IMR-90 (cell line): ENCODE data around the gene THADA. TPM values are rescaled to one million over a fixed set of nuclear protein-coding genes. Genes with fewer than 3 reads are reported as not detected.

Experiments used
- ATAC-seq: fragments of 200-7000 bp; cut with Tn5 transposase; 2 replicates; pipeline ENCODE4 v1.9.1; 2020; ENCODE audit warnings: low read depth, mild to moderate bottlenecking, moderate library complexity
- BruUV-seq: library from RNA; stranded (reverse); fragments of 400-500 nt; replicated peaks from 2 replicates; lab custom pipeline; 2021; lab: Mats Ljungman, UMichigan
- CTCF ChIA-PET: fragments of 300-600 bp; formaldehyde crosslinking; extraction: SDS; loops from one replicate; lab custom pipeline; 2021; ENCODE audit warnings: antibody characterized with exemption; lab: Yijun Ruan, JAX
- POLR2A ChIA-PET: fragments of 300-600 bp; sonication (Branson Sonifier 250); formaldehyde crosslinking; loops from one replicate; lab custom pipeline; 2022; ENCODE audit warnings: antibody characterized with exemption; ENCODE audit not compliant: unreplicated experiment; lab: Charles Lee
- DNase-seq: peaks from one replicate; pipeline ENCODE4 v3.0.0; 2013
- H2AFZ ChIP-seq: replicated peaks from 2 replicates; pipeline ENCODE3; 2013; ENCODE audit warnings: low read length, mild to moderate bottlenecking; ENCODE audit not compliant: poor library complexity
- H2AK5ac ChIP-seq: 2 replicates; pipeline ENCODE4 v1.6.1; 2013; ENCODE audit warnings: low read depth, low read length, inconsistent platforms
- H2AK9ac ChIP-seq: replicated peaks from 2 replicates; pipeline ENCODE3; 2013; ENCODE audit warnings: mild to moderate bottlenecking, low read depth, low read length, moderate library complexity; ENCODE audit not compliant: poor library complexity
- H2BK120ac ChIP-seq: 2 replicates; pipeline ENCODE4 v1.6.1; 2013; ENCODE audit warnings: low read depth, low read length, inconsistent platforms
- H2BK15ac ChIP-seq: 3 replicates; pipeline ENCODE4 v1.6.1; 2013; ENCODE audit warnings: low read depth, low read length, inconsistent platforms
- H2BK20ac ChIP-seq: 2 replicates; pipeline ENCODE4 v1.6.1; 2013; ENCODE audit warnings: low read depth, mild to moderate bottlenecking, inconsistent platforms, low read length, moderate library complexity
- H2BK5ac ChIP-seq: 2 replicates; pipeline ENCODE4 v1.6.1; 2013; ENCODE audit warnings: mild to moderate bottlenecking, low read depth, low read length, inconsistent platforms; ENCODE audit not compliant: poor library complexity, severe bottlenecking
- H3K14ac ChIP-seq: replicated peaks from 2 replicates; pipeline ENCODE4 v1.6.1; 2013; ENCODE audit warnings: low read depth, low read length, inconsistent platforms
- H3K18ac ChIP-seq: 2 replicates; pipeline ENCODE4 v1.6.1; 2013; ENCODE audit warnings: low read depth, low read length, control low read depth
- H3K23ac ChIP-seq: 2 replicates; pipeline ENCODE4 v1.6.1; 2013; ENCODE audit warnings: low read depth, low read length, inconsistent platforms
- H3K27ac ChIP-seq: 2 replicates; pipeline ENCODE4 v1.5.1; 2013; ENCODE audit warnings: mild to moderate bottlenecking, control low read depth, low read length; ENCODE audit not compliant: insufficient read depth
- H3K27me3 ChIP-seq: 2 replicates; pipeline ENCODE4 v1.6.1; 2013; ENCODE audit warnings: low read length; ENCODE audit not compliant: control insufficient read depth, insufficient read depth
- H3K36me3 ChIP-seq: 2 replicates; pipeline ENCODE4 v1.6.1; 2013; ENCODE audit warnings: low read length, mixed read lengths; ENCODE audit not compliant: control insufficient read depth, insufficient read depth
- H3K4ac ChIP-seq: 2 replicates; pipeline ENCODE4 v1.6.1; 2013; ENCODE audit warnings: low read depth, low read length, inconsistent platforms
- H3K4me1 ChIP-seq: 2 replicates; pipeline ENCODE4 v1.6.1; 2013; ENCODE audit warnings: low read length, mixed read lengths; ENCODE audit not compliant: control insufficient read depth, insufficient read depth
- H3K4me2 ChIP-seq: 2 replicates; pipeline ENCODE4 v1.6.1; 2013; ENCODE audit warnings: low read depth, mild to moderate bottlenecking, control low read depth, low read length, moderate library complexity
- H3K4me3 ChIP-seq: 2 replicates; pipeline ENCODE4 v1.5.1; 2013; ENCODE audit warnings: low read depth, mild to moderate bottlenecking, control low read depth, low read length, moderate library complexity; ENCODE audit not compliant: insufficient read depth
- H3K56ac ChIP-seq: 2 replicates; pipeline ENCODE4 v1.6.1; 2013; ENCODE audit warnings: low read length, inconsistent platforms; ENCODE audit not compliant: insufficient read depth; ENCODE audit errors: extremely low read depth
- H3K79me1 ChIP-seq, 2 experiments: 2 replicates each; pipeline ENCODE4 v1.6.1; 2013; ENCODE audit warnings: low read length in 2 of 2, inconsistent platforms in 1 of 2, low read depth in 1 of 2
- H3K9ac ChIP-seq: 2 replicates; pipeline ENCODE4 v1.6.1; 2013; ENCODE audit warnings: low read depth, low read length, control low read depth
- H3K9me1 ChIP-seq: 2 replicates; pipeline ENCODE4 v1.6.1; 2013; ENCODE audit warnings: low read length, inconsistent platforms; ENCODE audit not compliant: insufficient read depth
- H3K9me3 ChIP-seq: 2 replicates; pipeline ENCODE4 v1.6.1; 2013; ENCODE audit warnings: low read length; ENCODE audit not compliant: control insufficient read depth, insufficient read depth
- H4K20me1 ChIP-seq: 2 replicates; pipeline ENCODE4 v1.6.1; 2013; ENCODE audit warnings: low read length, inconsistent platforms; ENCODE audit not compliant: insufficient read depth
- H4K5ac ChIP-seq: 2 replicates; pipeline ENCODE4 v1.6.1; 2013; ENCODE audit warnings: mild to moderate bottlenecking, low read depth, low read length, control low read depth
- H4K8ac ChIP-seq, 2 experiments: 2 replicates each; pipeline ENCODE4 v1.6.1; 2013; ENCODE audit warnings: low read depth in 2 of 2, low read length in 2 of 2, control low read depth in 1 of 2, inconsistent platforms in 1 of 2
- H4K91ac ChIP-seq: 2 replicates; pipeline ENCODE4 v1.6.1; 2013; ENCODE audit warnings: low read depth, low read length, inconsistent platforms; ENCODE audit not compliant: insufficient read depth
- CEBPB ChIP-seq: IDR thresholded peaks from 2 replicates; pipeline ENCODE4 v1.6.1; 2012; ENCODE audit warnings: low read depth, low read length, improper control_type of control experiment
- CHD1 ChIP-seq: IDR thresholded peaks from 2 replicates; pipeline ENCODE4 v1.6.1; 2012; ENCODE audit warnings: low read depth, low read length, improper control_type of control experiment
- CTCF ChIP-seq: conservative IDR thresholded peaks from 2 replicates; pipeline ENCODE4 v1.5.1; 2012; ENCODE audit warnings: mild to moderate bottlenecking, low read depth, low read length, improper control_type of control experiment
- ELK1 ChIP-seq: fragments of 150-350 bp; IDR thresholded peaks from 2 replicates; pipeline ENCODE4 v1.6.1; 2016; ENCODE audit warnings: low read depth, mild to moderate bottlenecking, low read length, moderate library complexity, borderline replicate concordance
- FOS ChIP-seq: fragments of 150-350 bp; IDR thresholded peaks from 2 replicates; pipeline ENCODE4 v1.6.1; 2016; ENCODE audit warnings: low read depth, low read length
- MAFK ChIP-seq: IDR thresholded peaks from 2 replicates; pipeline ENCODE4 v1.6.1; 2012; ENCODE audit warnings: low read depth, low read length, improper control_type of control experiment
- MAZ ChIP-seq: IDR thresholded peaks from 2 replicates; pipeline ENCODE4 v1.6.1; 2012; ENCODE audit warnings: low read depth, mild to moderate bottlenecking, low read length, improper control_type of control experiment, moderate library complexity, borderline replicate concordance
- MXI1 ChIP-seq: IDR thresholded peaks from 2 replicates; pipeline ENCODE4 v1.6.1; 2012; ENCODE audit warnings: low read depth, mild to moderate bottlenecking, low read length, moderate library complexity, borderline replicate concordance
- NFE2L2 ChIP-seq: fragments of 150-350 bp; IDR thresholded peaks from 2 replicates; pipeline ENCODE4 v1.6.1; 2016; ENCODE audit warnings: low read depth, mild to moderate bottlenecking, low read length
- POLR2A ChIP-seq: IDR thresholded peaks from 2 replicates; pipeline ENCODE4 v1.6.1; 2012; ENCODE audit warnings: mild to moderate bottlenecking, low read depth, low read length
- RAD21 ChIP-seq: IDR thresholded peaks from 2 replicates; pipeline ENCODE4 v1.6.1; 2012; ENCODE audit warnings: low read length, improper control_type of control experiment
- RCOR1 ChIP-seq: IDR thresholded peaks from 2 replicates; pipeline ENCODE4 v1.6.1; 2012; ENCODE audit warnings: mild to moderate bottlenecking, low read length, improper control_type of control experiment; ENCODE audit not compliant: insufficient replicate concordance
- SMC3 ChIP-seq: fragments of 150-350 bp; IDR thresholded peaks from 2 replicates; pipeline ENCODE4 v1.6.1; 2016; ENCODE audit warnings: low read depth, mild to moderate bottlenecking, antibody characterized with exemption, low read length, moderate library complexity
- USF2 ChIP-seq: fragments of 150-350 bp; IDR thresholded peaks from 2 replicates; pipeline ENCODE4 v1.6.1; 2017; ENCODE audit warnings: mild to moderate bottlenecking, antibody characterized with exemption, low read length, low read depth
- WGBS, 2 experiments: methylation state at CpG; one replicate each; pipeline versions ENCODE4 v1.1.5 to v1.1.7; 2013; ENCODE audit warnings: missing lambda C conversion rate in 2 of 2; ENCODE audit not compliant: insufficient read length in 1 of 2; ENCODE audit errors: extremely low coverage in 2 of 2; 5-methylcytosine and 5-hydroxymethylcytosine counted together
- dilution Hi-C: fragments of 300-500 bp; cut with HindIII; formaldehyde crosslinking; loops from one replicate; pipeline ENCODE4 v1.14.3; 2018; ENCODE audit warnings: low sequenced_read_pairs; ENCODE audit not compliant: unreplicated experiment
- in situ Hi-C: fragments of 300-500 bp; cut with MboI; formaldehyde crosslinking; loops from 3 replicates; pipeline ENCODE4 v1.14.3; 2019; ENCODE audit warnings: low sequenced_read_pairs, inconsistent platforms, mixed read lengths
- intact Hi-C: fragments of 100-400 bp; cut with micrococcal nuclease; formaldehyde crosslinking; loops from 2 replicates; pipeline ENCODE4 v1.10.0; 2022
- polyA plus RNA-seq, 3 experiments: library from polyadenylated mRNA; depleted of rRNA; stranded (reverse); fragments of >200 nt; gene quantifications; 2 replicates each; pipeline ENCODE4 v1.2.3, GENCODE V29; 2012; ENCODE audit warnings: low replicate concordance in 1 of 3
- total RNA-seq: library from RNA; depleted of rRNA; stranded (reverse); fragments of >200 nt; gene quantifications from 2 replicates; pipeline ENCODE4 v1.2.3, GENCODE V29; 2012

The THADA gene
- total and polyA plus RNA-seq, 2 of the 4 experiments (the other 2 are of a cell fraction) = 10.5 to 21.3 TPM

GRCh38 chr2:43438342-43438741, 157.5 kb downstream of the THADA start:
- Histone ChIP-seq H2BK15ac (no peak overlapping the region), H2AFZ (no peak overlapping the region), H3K56ac (no peak overlapping the region), H2AK9ac (no peak overlapping the region), H3K36me3 (no peaks in the 10 kb centered on the region), H3K18ac (no peak overlapping the region), H3K9me1 (no peaks in the 10 kb centered on the region), H4K20me1 (no peaks in the 10 kb centered on the region), H4K5ac (no peak overlapping the region), H3K4ac (no peak overlapping the region), H2BK5ac (no peak overlapping the region), H3K23ac (no peak overlapping the region), H2BK20ac (no peak overlapping the region), H3K4me1 (no peaks in the 10 kb centered on the region), H3K79me1 (no peaks in the 10 kb centered on the region), H4K8ac (no peak overlapping the region), H3K4me2 (no peak overlapping the region), H3K27ac (no peak overlapping the region), H3K14ac (no peak overlapping the region), H2BK120ac (no peak overlapping the region), H3K9ac (no peak overlapping the region), H4K91ac (no peak overlapping the region), H2AK5ac (no peak overlapping the region), H3K9me3 (no peaks in the 10 kb centered on the region), H3K27me3 (no peaks in the 10 kb centered on the region), H3K4me3 (no peak overlapping the region)
- no TSS peak for BruUV-seq
- no peak for DNase-seq
- in situ Hi-C loops = no loop called here
- TF ChIP-seq CTCF (no peak), SMC3 (no peak), MXI1 (no peak), FOS (no peak), POLR2A (no peak), RCOR1 (no peak), ELK1 (no peak), CEBPB (no peak), RAD21 (no peak), CHD1 (no peak), MAZ (no peak), NFE2L2 (no peak), USF2 (no peak), MAFK (no peak)
- dilution Hi-C loops = no loop called here
- no CpG with 5 or more reads among the region's 3 CpGs for WGBS, 2 experiments
- intact Hi-C loops = no loop called here
- no peak for ATAC-seq
- ChIA-PET CTCF (interaction anchor here (1.3 kb wide), 1 partner anchor 47 kb away, joined by 4 read pairs; no protein-coding TSS in a partner anchor), POLR2A (no interaction called here)
